DMS53 (cell line): ENCODE results near the gene RIPOR2.
A peak's percentile ranks its signal among the peaks of the same experiment; 100 is the strongest.
"Not testable (repeated sequence)": the region's sequence is repeated elsewhere in the genome, so short reads cannot be mapped to it uniquely, and the experiment has no call there.

ENCODE experiments used
- DNase-seq: peaks from one replicate; lab custom pipeline; 2025; lab: John Stamatoyannopoulos, UW

Gene RIPOR2

GRCh38 chr6:24802271-24803059 is 133.3 kb downstream of the RIPOR2 start:
- no peak for DNase-seq

GRCh38 chr6:24799541-24799915 is 136.2 kb downstream of the RIPOR2 start:
- DNase-seq = no peak

GRCh38 chr6:24798740-24799540 is 136.8 kb downstream of the RIPOR2 start, which contains the start of gene ARMH2:
ARMH2 (minus strand) TSS chr6:24798917; CDS start chr6:24798857, 60 bp downstream.
- no peak for DNase-seq

GRCh38 chr6:24797596-24798216 is 138.1 kb downstream of the RIPOR2 start:
- DNase-seq = no peak

- no peak for DNase-seq
Measured at GRCh38 chr6:24796616-24797290, 139.0 kb downstream of the RIPOR2 start.

GRCh38 chr6:24795106-24795505 is 140.7 kb downstream of the RIPOR2 start:
- no peak for DNase-seq

GRCh38 chr6:24788031-24788665 is 147.6 kb downstream of the RIPOR2 start:
- peak; percentile 10 for DNase-seq

GRCh38 chr6:24780206-24780605 is 155.6 kb downstream of the RIPOR2 start:
- no peak for DNase-seq

GRCh38 chr6:24779416-24780016 is 156.2 kb downstream of the RIPOR2 start:
- no peak for DNase-seq

GRCh38 chr6:24778878-24779277 is 156.9 kb downstream of the RIPOR2 start:
- no peak for DNase-seq

GRCh38 chr6:24778121-24778520 is 157.6 kb downstream of the RIPOR2 start:
- DNase-seq = no peak

- DNase-seq = no peak
Measured at GRCh38 chr6:24777227-24777626, 158.5 kb downstream of the RIPOR2 start.

- peak; percentile 66 for DNase-seq
Measured at GRCh38 chr6:24775520-24776058, 160.2 kb downstream of the RIPOR2 start.

- DNase-seq = peak; percentile 99
Measured at GRCh38 chr6:24774696-24775519, 160.9 kb downstream of the RIPOR2 start, which contains the start of gene GMNN. GMNN (plus strand) TSS chr6:24774937; CDS start chr6:24777247, 2,310 bp downstream.

- DNase-seq = no peak
Measured at GRCh38 chr6:24768361-24768760, 167.4 kb downstream of the RIPOR2 start.

- DNase-seq = peak; percentile 64
Measured at GRCh38 chr6:24766680-24767462, 168.9 kb downstream of the RIPOR2 start.

- DNase-seq = not testable (repeated sequence)
Measured at GRCh38 chr6:24765968-24766367, 169.8 kb downstream of the RIPOR2 start.

GRCh38 chr6:24764833-24765828 is 170.6 kb downstream of the RIPOR2 start:
- DNase-seq = not testable (repeated sequence)
